Transverse colon (tissue), 4 donors: ENCODE results near the gene NT5DC3. TPM values are rescaled to one million over a fixed set of nuclear protein-coding genes. Genes with fewer than 3 reads are reported as not detected.

Source experiments
- DNase-seq: peaks from one replicate; pipeline ENCODE4 v3.0.0-alpha.2; 2019
- H3K27ac ChIP-seq, 4 donors: fragments of 200-600 bp; sonication (generic); 2 replicates each; pipeline ENCODE4 v1.5.1; 2016 to 2018; ENCODE audit warnings: inconsistent platforms in 4 of 4
- H3K27me3 ChIP-seq: fragments of 200-600 bp; sonication (generic); 2 replicates; pipeline ENCODE4 v1.5.1; 2017; ENCODE audit warnings: inconsistent platforms
- H3K36me3 ChIP-seq, 4 donors: fragments of 200-600 bp; sonication (generic); 2 replicates each; pipeline ENCODE4 v1.5.1; 2017 to 2019; ENCODE audit warnings: inconsistent platforms in 4 of 4
- H3K4me1 ChIP-seq, 4 donors: fragments of 200-600 bp; sonication (generic); 2 replicates each; pipeline ENCODE4 v1.5.1; 2017 to 2020; ENCODE audit warnings: inconsistent platforms in 4 of 4
- H3K4me3 ChIP-seq, 4 donors: fragments of 200-600 bp; sonication (generic); 1 replicate in 1 of 4; 2 replicates in 3 of 4; pipeline versions ENCODE4 v1.5.1 to v1.6.1; 2017 to 2019; ENCODE audit warnings: inconsistent platforms in 4 of 4
- H3K9me3 ChIP-seq, 2 donors: fragments of 200-600 bp; sonication (generic); 2 replicates each; pipeline ENCODE4 v1.5.1; 2017 to 2019; ENCODE audit warnings: inconsistent platforms in 2 of 2
- EP300 ChIP-seq: sonication (generic); formaldehyde crosslinking; IDR thresholded peaks from one replicate; pipeline ENCODE4 v1.6.1; 2017; ENCODE audit warnings: antibody characterized with exemption, low read depth
- POLR2A ChIP-seq: fragments of 450-650 bp; IDR thresholded peaks from one replicate; pipeline ENCODE4 v1.6.1; 2016; ENCODE audit warnings: antibody characterized with exemption, mild to moderate bottlenecking, moderate library complexity
- POLR2AphosphoS5 ChIP-seq, 3 donors: sonication (generic); formaldehyde crosslinking; IDR thresholded peaks; one replicate each; pipeline ENCODE4 v1.6.1; 2016; ENCODE audit warnings: antibody characterized with exemption in 3 of 3
- WGBS, 2 donors: methylation state at CpG; one replicate each; pipeline ENCODE4 v1.1.5; 2018; ENCODE audit warnings: low coverage in 1 of 2; 5-methylcytosine and 5-hydroxymethylcytosine counted together
- in situ Hi-C, 4 donors: fragments of 200-750 bp; cut with MboI; loops; one replicate each; pipeline versions ENCODE4 v1.15.0 to v1.15.1; 2017; ENCODE audit warnings: low sequenced_read_pairs in 3 of 4, low pct_ligation_motif_present in 1 of 4, low pct_unique_long_range_greater_than_20kb in 1 of 4
- intact Hi-C: fragments of 100-400 bp; cut with DNase I; formaldehyde crosslinking; loops from one replicate; pipeline ENCODE4 v1.15.1; 2023; ENCODE audit warnings: low total_unique reads
- total RNA-seq, 4 donors: library from RNA; depleted of rRNA; stranded (reverse); fragments of >200 nt; gene quantifications; one replicate each; pipeline ENCODE4 v1.1.0, GENCODE V29; 2016
- TF ChIP-seq, protein P1 (sequence below), 5 experiments: fragments of 200-600 bp in 3 of 5; fragments of 450-650 bp in 2 of 5; sonication (generic) in 3 of 5; IDR thresholded peaks; 1 replicate in 2 of 5; 2 replicates in 3 of 5; pipeline ENCODE4 v1.5.1; 2016 to 2017; ENCODE audit warnings: antibody characterized with exemption in 5 of 5, inconsistent platforms in 3 of 5, mild to moderate bottlenecking in 2 of 5, moderate library complexity in 1 of 5

NT5DC3 gene
- total RNA-seq, 4 donors from 2014 or later, result 24.3 to 71.4 (median 54.8) TPM

DNA sequence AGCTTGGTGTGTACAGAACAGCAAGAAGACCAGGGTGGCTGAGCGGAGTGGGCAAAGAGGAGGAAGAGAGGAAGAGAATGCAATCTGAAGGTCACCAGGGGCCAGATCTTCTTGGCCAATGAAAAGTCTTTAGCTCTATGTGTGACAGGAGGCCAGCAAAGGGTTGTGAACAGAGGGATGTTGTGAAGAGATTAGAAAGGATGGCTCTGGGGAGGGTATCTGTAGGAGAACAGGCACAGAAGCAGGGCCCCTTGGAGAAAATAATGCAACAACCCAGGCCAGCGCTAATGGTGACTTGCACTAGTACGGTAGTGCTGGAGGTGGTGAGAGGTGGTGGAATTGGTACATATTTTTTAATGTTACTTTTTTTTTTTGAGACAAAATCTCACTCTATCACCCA, 97.2 kb downstream of the NT5DC3 start:
- Histone ChIP-seq H3K4me1 (peaks cover 0 to 5% (median 0%) of the 10 kb centered on the region in 4 donors), H3K27ac (no peak overlapping the region), H3K36me3 (no peaks in the 10 kb centered on the region), H3K27me3 (no peaks in the 10 kb centered on the region), H3K4me3 (no peak overlapping the region), H3K9me3 (no peaks in the 10 kb centered on the region)
- in situ Hi-C loops, result no loop called here
- intact Hi-C loops, result no loop called here
- DNase-seq, result no peak
- WGBS, 2 donors, result 83 to 98% methylated on average over 1 to 3 of the region's 3 CpGs
- no peak for TF ChIP-seq POLR2AphosphoS5 (IDR thresholded peaks at IDR 0.05)
- no peak for TF ChIP-seq POLR2A
- no peak for TF ChIP-seq EP300
- TF ChIP-seq, protein P1, sequence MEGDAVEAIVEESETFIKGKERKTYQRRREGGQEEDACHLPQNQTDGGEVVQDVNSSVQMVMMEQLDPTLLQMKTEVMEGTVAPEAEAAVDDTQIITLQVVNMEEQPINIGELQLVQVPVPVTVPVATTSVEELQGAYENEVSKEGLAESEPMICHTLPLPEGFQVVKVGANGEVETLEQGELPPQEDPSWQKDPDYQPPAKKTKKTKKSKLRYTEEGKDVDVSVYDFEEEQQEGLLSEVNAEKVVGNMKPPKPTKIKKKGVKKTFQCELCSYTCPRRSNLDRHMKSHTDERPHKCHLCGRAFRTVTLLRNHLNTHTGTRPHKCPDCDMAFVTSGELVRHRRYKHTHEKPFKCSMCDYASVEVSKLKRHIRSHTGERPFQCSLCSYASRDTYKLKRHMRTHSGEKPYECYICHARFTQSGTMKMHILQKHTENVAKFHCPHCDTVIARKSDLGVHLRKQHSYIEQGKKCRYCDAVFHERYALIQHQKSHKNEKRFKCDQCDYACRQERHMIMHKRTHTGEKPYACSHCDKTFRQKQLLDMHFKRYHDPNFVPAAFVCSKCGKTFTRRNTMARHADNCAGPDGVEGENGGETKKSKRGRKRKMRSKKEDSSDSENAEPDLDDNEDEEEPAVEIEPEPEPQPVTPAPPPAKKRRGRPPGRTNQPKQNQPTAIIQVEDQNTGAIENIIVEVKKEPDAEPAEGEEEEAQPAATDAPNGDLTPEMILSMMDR (IDR thresholded peaks at IDR 0.05), result no peak

GRCh38 chr12:103742349-103742932, 98.6 kb downstream of the NT5DC3 start:
- TF ChIP-seq, protein P1 (IDR thresholded peaks at IDR 0.05), result no peak
- peak in 2 of 3 donors; percentile 41 to 45 for TF ChIP-seq POLR2AphosphoS5 (IDR thresholded peaks at IDR 0.05)
- WGBS, 2 donors, result 51% methylated on average over 15 of the region's 15 CpGs; no CpG with 5 or more reads in 1 of the 2 donors
- Histone ChIP-seq H3K27ac (peak overlapping the region in 2 of 4 donors; percentile 18 to 49), H3K4me1 (peaks cover 0 to 5% (median 0%) of the 10 kb centered on the region in 4 donors), H3K4me3 (no peak overlapping the region), H3K27me3 (no peaks in the 10 kb centered on the region), H3K36me3 (no peaks in the 10 kb centered on the region), H3K9me3 (no peaks in the 10 kb centered on the region)
- in situ Hi-C loops (no loop called here), intact Hi-C loops (no loop called here)
- DNase-seq, result peak; percentile 59

DNA sequence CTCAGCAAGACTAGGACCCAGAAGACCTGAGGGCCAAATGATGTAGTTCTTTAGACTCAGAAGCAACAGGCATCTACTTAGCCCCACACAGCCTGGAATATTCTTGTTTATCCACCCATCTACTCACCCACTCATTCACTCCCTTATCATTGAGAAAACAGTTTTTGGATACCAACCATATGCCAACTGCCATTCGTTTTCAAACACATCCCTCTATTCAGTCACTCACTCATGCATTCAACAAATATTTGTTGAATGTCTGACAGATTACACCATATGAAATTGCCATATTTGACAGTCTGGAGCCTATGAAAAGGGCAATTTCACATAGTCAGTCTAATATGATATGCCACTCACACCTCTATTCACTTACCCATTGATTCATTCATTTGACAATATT, 103.2 kb downstream of the NT5DC3 start:
- intact Hi-C loops, result loop anchor here (2.0 kb wide), 1 partner anchor 45 kb away; no protein-coding TSS in a partner anchor
- TF ChIP-seq POLR2AphosphoS5 (IDR thresholded peaks at IDR 0.05), result no peak
- TF ChIP-seq POLR2A, result no peak
- TF ChIP-seq EP300, result no peak
- TF ChIP-seq, protein P1 (IDR thresholded peaks at IDR 0.05), result no peak
- in situ Hi-C loops, result no loop called here
- Histone ChIP-seq H3K27me3 (no peaks in the 10 kb centered on the region), H3K36me3 (no peaks in the 10 kb centered on the region), H3K27ac (no peak overlapping the region), H3K4me1 (peaks cover 0 to 2% (median 0%) of the 10 kb centered on the region in 4 donors), H3K4me3 (no peak overlapping the region), H3K9me3 (no peaks in the 10 kb centered on the region)
- 67% methylated on average over 1 of the region's 1 CpG; no CpG with 5 or more reads in 1 of the 2 donors for WGBS, 2 donors
- no peak for DNase-seq

- WGBS, 2 donors, result 88 to 93% methylated on average over 1 of the region's 1 CpG
- no peak for DNase-seq
- Histone ChIP-seq H3K9me3 (no peaks in the 10 kb centered on the region), H3K4me1 (no peaks in the 10 kb centered on the region), H3K27me3 (no peaks in the 10 kb centered on the region), H3K4me3 (no peak overlapping the region), H3K27ac (no peak overlapping the region), H3K36me3 (no peaks in the 10 kb centered on the region)
- in situ Hi-C loops, result no loop called here
- TF ChIP-seq, protein P1 (IDR thresholded peaks at IDR 0.05), result no peak
- TF ChIP-seq EP300 (no peak), POLR2AphosphoS5 (IDR thresholded peaks at IDR 0.05) (no peak), POLR2A (no peak)
- intact Hi-C loops, result loop anchor here (2.0 kb wide), 1 partner anchor 46 kb away; no protein-coding TSS in a partner anchor
Observed at GRCh38 chr12:103736572-103736971, 104.5 kb downstream of the NT5DC3 start.
